ENCODE results near the gene GPR33. TPM values are rescaled to one million over a fixed set of nuclear protein-coding genes. Genes with fewer than 3 reads are reported as not detected.
A peak's percentile ranks its signal among the peaks of the same experiment; 100 is the strongest.

Gene GPR33
- total RNA-seq, 4 donors from 2014 or later = not detected

DNA sequence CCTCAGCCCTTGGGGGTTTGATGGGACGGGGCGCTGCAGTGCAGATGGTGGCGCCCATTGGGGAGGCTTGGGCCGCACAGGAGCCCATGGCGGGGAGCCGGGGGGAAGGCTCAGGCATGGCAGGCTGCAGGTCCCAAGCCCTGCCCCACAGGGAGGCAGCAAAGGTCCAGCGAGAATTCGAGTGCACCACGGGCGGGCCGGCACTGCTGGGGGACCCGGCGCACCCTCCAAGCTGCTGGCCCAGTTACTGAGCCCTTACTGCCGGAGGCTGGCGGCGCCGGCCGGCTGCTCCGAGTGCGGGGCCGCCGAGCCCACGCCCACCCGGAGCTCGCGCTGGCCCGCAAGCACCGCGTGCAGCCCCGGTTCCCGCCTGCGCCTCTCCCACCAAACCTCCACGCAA is 39.2 kb upstream of the GPR33 start:
- Histone ChIP-seq H3K4me1 (no peaks in the 10 kb centered on the region), H3K27ac (no peak overlapping the region), H3K4me3 (no peak overlapping the region), H3K36me3 (no peaks in the 10 kb centered on the region), H3K27me3 (no peaks in the 10 kb centered on the region), H3K9me3 (no peaks in the 10 kb centered on the region)
- no peak for DNase-seq
- TF ChIP-seq, protein P1, sequence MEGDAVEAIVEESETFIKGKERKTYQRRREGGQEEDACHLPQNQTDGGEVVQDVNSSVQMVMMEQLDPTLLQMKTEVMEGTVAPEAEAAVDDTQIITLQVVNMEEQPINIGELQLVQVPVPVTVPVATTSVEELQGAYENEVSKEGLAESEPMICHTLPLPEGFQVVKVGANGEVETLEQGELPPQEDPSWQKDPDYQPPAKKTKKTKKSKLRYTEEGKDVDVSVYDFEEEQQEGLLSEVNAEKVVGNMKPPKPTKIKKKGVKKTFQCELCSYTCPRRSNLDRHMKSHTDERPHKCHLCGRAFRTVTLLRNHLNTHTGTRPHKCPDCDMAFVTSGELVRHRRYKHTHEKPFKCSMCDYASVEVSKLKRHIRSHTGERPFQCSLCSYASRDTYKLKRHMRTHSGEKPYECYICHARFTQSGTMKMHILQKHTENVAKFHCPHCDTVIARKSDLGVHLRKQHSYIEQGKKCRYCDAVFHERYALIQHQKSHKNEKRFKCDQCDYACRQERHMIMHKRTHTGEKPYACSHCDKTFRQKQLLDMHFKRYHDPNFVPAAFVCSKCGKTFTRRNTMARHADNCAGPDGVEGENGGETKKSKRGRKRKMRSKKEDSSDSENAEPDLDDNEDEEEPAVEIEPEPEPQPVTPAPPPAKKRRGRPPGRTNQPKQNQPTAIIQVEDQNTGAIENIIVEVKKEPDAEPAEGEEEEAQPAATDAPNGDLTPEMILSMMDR (IDR thresholded peaks at IDR 0.05) = no peak
- no peak for TF ChIP-seq POLR2A (IDR thresholded peaks at IDR 0.05)

DNA sequence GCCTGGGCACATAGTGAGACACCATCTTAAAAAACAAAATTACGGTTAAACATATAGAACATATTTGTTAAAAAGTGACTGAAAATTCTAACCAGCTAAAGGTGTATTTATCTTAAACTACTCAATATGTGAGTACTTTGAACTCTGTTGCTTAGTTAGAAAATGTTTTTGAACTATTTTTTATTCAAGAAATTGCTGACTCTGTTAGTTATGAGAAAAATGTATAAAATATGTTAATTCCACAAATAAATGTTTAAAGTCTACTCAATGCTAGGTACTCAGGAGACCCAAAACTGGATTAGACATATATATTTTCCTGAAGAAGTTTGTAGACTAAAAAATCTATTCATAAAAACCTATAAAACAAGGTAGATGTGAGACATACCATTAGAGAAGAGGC is 23.0 kb upstream of the GPR33 start:
- no peak for DNase-seq
- TF ChIP-seq POLR2A (IDR thresholded peaks at IDR 0.05) = no peak
- TF ChIP-seq, protein P1 (IDR thresholded peaks at IDR 0.05) = no peak
- no peaks in the 10 kb centered on the region for H3K4me1 ChIP-seq
- H3K4me3 ChIP-seq = no peak overlapping the region
- H3K27me3 ChIP-seq = no peaks in the 10 kb centered on the region
- H3K27ac ChIP-seq = no peak overlapping the region
- no peaks in the 10 kb centered on the region for H3K36me3 ChIP-seq
- no peaks in the 10 kb centered on the region for H3K9me3 ChIP-seq

DNA sequence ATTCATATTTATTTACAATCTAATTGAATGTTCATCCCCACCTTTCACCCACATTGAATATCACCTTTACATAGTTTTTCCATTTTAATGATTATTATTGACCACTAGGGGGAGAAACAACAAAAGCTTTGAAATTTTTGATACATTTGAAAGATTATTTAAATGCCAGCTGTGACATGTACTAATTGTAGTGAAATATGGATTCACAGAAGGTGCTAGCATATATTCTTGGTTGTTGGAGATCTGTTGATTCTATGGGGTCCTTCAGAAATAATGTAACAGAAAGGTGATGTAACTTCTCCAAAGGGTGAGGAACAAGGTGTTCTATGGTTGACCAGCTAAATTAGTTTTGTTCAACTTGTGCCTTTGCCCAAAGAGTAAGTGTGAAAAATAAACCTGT is 22.4 kb upstream of the GPR33 start:
- Histone ChIP-seq H3K36me3 (no peaks in the 10 kb centered on the region), H3K27ac (no peak overlapping the region), H3K27me3 (no peaks in the 10 kb centered on the region), H3K4me1 (no peaks in the 10 kb centered on the region), H3K4me3 (no peak overlapping the region), H3K9me3 (no peaks in the 10 kb centered on the region)
- DNase-seq = no peak
- TF ChIP-seq, protein P1 (IDR thresholded peaks at IDR 0.05) = peak; percentile 38 to 77 (median 66)
- TF ChIP-seq POLR2A (IDR thresholded peaks at IDR 0.05) = no peak

DNA sequence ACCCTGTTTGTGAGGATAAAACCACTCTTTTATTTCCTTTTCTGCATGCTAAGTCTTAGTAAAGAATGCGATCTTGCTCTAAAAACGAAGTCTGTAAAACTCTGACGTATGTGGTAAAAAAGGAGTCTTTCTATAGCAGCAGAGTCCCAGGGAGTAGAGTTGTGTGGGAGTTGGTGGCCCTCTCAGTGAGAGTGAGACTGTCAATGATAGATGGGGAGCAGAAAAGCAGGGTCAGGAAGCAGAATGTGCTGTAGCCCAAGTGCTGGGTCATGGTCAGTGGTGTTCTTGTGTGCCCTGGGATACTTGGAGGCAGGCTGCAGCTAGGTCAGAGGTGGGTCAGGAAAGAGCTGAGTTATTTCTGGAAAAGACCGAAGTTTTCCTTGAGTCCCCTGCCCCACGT is 20.3 kb upstream of the GPR33 start:
- Histone ChIP-seq H3K27ac (no peak overlapping the region), H3K36me3 (no peaks in the 10 kb centered on the region), H3K9me3 (no peaks in the 10 kb centered on the region), H3K4me1 (no peaks in the 10 kb centered on the region), H3K27me3 (no peaks in the 10 kb centered on the region), H3K4me3 (no peak overlapping the region)
- no peak for TF ChIP-seq POLR2A (IDR thresholded peaks at IDR 0.05)
- TF ChIP-seq, protein P1 (IDR thresholded peaks at IDR 0.05) = no peak
- DNase-seq = no peak

DNA sequence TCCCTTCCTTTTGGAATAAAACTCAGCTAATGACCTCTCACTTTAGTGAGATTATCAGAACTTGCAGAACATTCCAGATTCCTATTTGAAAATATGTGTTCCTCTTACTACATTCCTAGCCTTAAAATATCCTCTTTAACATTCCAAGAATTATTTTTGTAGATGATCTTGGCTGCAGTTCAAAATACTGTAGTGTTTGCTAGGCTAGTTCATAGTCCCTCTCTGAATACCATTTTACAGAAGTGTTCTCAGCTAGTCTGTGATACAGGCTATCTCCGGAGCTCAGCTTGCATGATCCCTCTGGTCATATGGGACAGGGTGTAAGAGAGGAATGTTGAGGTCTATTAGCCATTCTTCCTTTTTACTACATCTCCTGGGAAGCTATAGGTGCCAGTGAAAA is 17.6 kb upstream of the GPR33 start:
- Histone ChIP-seq H3K36me3 (no peaks in the 10 kb centered on the region), H3K9me3 (no peaks in the 10 kb centered on the region), H3K4me1 (no peaks in the 10 kb centered on the region), H3K27ac (no peak overlapping the region), H3K4me3 (no peak overlapping the region), H3K27me3 (no peaks in the 10 kb centered on the region)
- DNase-seq = no peak
- no peak for TF ChIP-seq POLR2A (IDR thresholded peaks at IDR 0.05)
- TF ChIP-seq, protein P1 (IDR thresholded peaks at IDR 0.05) = no peak

DNA sequence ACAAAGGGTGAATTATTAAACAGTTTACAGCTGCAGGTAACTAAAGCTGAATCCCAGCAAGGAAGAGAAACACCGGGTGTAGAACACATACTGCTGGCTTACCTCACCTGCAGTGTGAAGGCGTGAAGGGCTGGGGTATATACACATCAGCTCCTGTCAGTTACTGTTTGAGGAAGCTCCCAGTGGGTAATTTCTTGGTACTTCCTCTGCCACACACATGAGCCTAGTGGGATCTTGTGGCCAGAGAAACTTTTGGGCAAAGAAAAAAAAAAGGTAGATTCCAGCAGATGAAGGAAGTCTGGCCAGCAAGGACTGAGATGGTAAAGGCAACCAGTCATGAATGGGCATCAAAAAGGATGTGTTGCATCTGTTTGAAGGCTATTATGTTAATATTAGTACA is 14.0 kb upstream of the GPR33 start:
- TF ChIP-seq, protein P1 (IDR thresholded peaks at IDR 0.05) = no peak
- TF ChIP-seq POLR2A (IDR thresholded peaks at IDR 0.05) = no peak

More for the DNA sequence above, 14.0 kb upstream of the GPR33 start:
- no peak for DNase-seq
- no peak overlapping the region for H3K27ac ChIP-seq
- no peaks in the 10 kb centered on the region for H3K36me3 ChIP-seq
- no peak overlapping the region for H3K4me3 ChIP-seq
- H3K9me3 ChIP-seq = no peaks in the 10 kb centered on the region
- no peaks in the 10 kb centered on the region for H3K4me1 ChIP-seq
- no peaks in the 10 kb centered on the region for H3K27me3 ChIP-seq
